ENCODE data around the gene PHF2. TPM values are rescaled to one million over a fixed set of nuclear protein-coding genes. Genes with fewer than 3 reads are reported as not detected.

The PHF2 gene
- polyA plus RNA-seq, 1 of the 3 experiments (the other 2 are of a cell fraction) = 11.2 TPM

DNA sequence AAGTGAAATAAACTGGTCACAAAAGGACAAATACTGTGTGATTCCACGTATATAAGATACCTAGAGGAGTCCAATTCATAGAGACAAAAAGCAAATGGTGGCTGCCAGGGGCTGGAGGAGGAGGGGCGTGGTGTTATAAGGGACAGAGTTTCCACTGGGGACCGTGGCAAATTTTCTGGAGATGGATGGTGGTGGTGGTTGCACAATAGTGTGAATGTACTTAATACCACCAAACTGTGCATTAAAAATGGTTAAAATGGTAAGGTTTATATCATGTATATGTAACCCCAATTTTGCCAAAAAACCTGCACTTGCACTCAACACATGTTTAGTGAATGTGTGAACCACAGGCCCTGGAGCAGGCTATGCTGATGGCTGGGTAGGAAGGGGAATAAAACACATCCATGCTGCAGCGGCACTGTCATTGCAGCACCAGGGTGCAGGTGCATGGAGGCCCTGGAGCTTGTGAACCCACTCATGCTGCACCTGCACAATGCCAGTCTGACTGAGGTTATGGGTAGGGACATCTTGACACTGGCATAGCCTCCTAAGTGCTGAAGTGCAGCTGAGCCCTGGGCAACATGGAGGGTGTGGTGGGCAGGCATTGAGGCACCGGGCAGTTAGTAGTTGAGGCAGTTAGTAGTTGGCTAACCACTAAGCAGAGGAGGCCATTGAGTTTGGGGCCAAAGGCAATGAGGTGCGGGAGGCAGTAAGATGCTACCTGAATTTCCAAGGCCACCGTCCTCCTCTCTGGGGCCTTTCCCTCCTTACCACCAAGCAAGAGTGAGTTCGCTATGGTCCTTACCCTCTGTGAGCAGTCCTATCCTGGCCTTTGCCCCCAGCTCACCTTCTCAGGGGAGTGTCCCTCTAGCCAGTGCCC, 3.5 kb upstream of the PHF2 start:
- Histone ChIP-seq H3F3A (replicated peaks; ENCODE audit: insufficient read depth) (no peaks in the 10 kb centered on the region), H3K4me1 (ENCODE audit: control insufficient read depth in 1 of 2, insufficient read depth in 2 of 2, low read depth in 1 of 2, low read length in 1 of 2) (peaks cover 0 to 13% of the 10 kb centered on the region in 2 experiments; a peak in 3 of 4 replicates), H3K4me3 (ENCODE audit: low read depth in 2 of 2, low read length in 1 of 2) (no peak overlapping the region), H3K9me3 (peaks cover 13% of the 10 kb centered on the region), H2AFZ (ENCODE audit: low read depth) (no peak overlapping the region), H3K79me2 (ENCODE audit: insufficient read depth) (peaks cover 22% of the 10 kb centered on the region; the same call in 1 of the 2 replicates), H4K20me1 (ENCODE audit: insufficient read depth) (no peaks in the 10 kb centered on the region), H3K9ac (no peak overlapping the region), H3K27me3 (ENCODE audit: insufficient read depth) (no peaks in the 10 kb centered on the region), H3K4me2 (no peak overlapping the region), H3K27ac (ENCODE audit: low read depth in 2 of 2, low read length in 1 of 2) (no peak overlapping the region), H3K36me3 (replicated peaks in 1 of 2; ENCODE audit: control insufficient read depth in 1 of 2, insufficient read depth in 2 of 2, low read length in 1 of 2) (peaks cover 0 to 14% of the 10 kb centered on the region in 2 experiments), H3K9me2 (no peaks in the 10 kb centered on the region)
- WGBS (ENCODE audit: low lambda C conversion rate) = 90% methylated on average over 8 of the region's 8 CpGs
- TF ChIP-seq CHD2 (IDR thresholded peaks at IDR 0.05; ENCODE audit: low read length, partially characterized antibody) = no peak
- TF ChIP-seq POLR2AphosphoS5 (IDR thresholded peaks at IDR 0.05; ENCODE audit: low read depth, low read length) = no peak
- TF ChIP-seq TCF12 (IDR thresholded peaks at IDR 0.05) = no peak
- TF ChIP-seq FOSL2 (IDR thresholded peaks at IDR 0.05; ENCODE audit: borderline replicate concordance, low read depth) = no peak
- no peak for TF ChIP-seq RXRA (IDR thresholded peaks at IDR 0.05; ENCODE audit: borderline replicate concordance, low read depth)
- TF ChIP-seq, protein P1, sequence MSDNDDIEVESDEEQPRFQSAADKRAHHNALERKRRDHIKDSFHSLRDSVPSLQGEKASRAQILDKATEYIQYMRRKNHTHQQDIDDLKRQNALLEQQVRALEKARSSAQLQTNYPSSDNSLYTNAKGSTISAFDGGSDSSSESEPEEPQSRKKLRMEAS (IDR thresholded peaks at IDR 0.05; ENCODE audit: low read depth) = no peak
- TF ChIP-seq ELF1 (IDR thresholded peaks at IDR 0.05) = no peak
- TF ChIP-seq RCOR1 (IDR thresholded peaks at IDR 0.05; ENCODE audit: low read length) = no peak
- TF ChIP-seq, protein P2, sequence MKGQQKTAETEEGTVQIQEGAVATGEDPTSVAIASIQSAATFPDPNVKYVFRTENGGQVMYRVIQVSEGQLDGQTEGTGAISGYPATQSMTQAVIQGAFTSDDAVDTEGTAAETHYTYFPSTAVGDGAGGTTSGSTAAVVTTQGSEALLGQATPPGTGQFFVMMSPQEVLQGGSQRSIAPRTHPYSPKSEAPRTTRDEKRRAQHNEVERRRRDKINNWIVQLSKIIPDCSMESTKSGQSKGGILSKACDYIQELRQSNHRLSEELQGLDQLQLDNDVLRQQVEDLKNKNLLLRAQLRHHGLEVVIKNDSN (IDR thresholded peaks at IDR 0.05; ENCODE audit: borderline replicate concordance, low read depth) = no peak
- no peak for TF ChIP-seq JUND (IDR thresholded peaks at IDR 0.05)
- TF ChIP-seq, protein P3, sequence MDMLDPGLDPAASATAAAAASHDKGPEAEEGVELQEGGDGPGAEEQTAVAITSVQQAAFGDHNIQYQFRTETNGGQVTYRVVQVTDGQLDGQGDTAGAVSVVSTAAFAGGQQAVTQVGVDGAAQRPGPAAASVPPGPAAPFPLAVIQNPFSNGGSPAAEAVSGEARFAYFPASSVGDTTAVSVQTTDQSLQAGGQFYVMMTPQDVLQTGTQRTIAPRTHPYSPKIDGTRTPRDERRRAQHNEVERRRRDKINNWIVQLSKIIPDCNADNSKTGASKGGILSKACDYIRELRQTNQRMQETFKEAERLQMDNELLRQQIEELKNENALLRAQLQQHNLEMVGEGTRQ (IDR thresholded peaks at IDR 0.05; ENCODE audit: borderline replicate concordance, low read depth, low read length) = no peak
- TF ChIP-seq, protein P4, sequence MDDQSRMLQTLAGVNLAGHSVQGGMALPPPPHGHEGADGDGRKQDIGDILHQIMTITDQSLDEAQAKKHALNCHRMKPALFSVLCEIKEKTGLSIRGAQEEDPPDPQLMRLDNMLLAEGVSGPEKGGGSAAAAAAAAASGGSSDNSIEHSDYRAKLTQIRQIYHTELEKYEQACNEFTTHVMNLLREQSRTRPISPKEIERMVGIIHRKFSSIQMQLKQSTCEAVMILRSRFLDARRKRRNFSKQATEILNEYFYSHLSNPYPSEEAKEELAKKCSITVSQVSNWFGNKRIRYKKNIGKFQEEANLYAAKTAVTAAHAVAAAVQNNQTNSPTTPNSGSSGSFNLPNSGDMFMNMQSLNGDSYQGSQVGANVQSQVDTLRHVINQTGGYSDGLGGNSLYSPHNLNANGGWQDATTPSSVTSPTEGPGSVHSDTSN (IDR thresholded peaks at IDR 0.05) = no peak
- no peak for TF ChIP-seq SIN3A (IDR thresholded peaks at IDR 0.05; ENCODE audit: borderline replicate concordance, low read depth, low read length)
- no peak for DNase-seq
- CTCF ChIA-PET = interaction anchor here (1.0 to 1.1 kb wide), 2 partner anchors 9 to 15 kb away, joined by 3 to 4 read pairs; no protein-coding TSS in a partner anchor
- POLR2A ChIA-PET = no interaction called here

DNA sequence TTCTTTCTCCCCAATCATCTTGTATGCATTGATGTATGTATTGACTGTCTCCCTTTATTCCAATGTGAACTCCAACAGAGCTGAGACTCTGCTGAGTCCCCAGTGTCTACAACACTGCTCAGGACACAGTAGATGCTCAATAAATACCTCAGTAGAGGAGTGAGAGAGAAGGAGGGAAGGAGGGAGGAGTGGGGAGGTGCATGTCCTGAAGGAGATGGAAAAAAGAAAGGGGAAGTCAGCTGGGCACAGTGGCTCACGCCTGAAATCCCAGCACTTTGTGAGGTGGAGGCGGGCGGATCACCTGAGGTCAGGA, 2.9 kb upstream of the PHF2 start:
- WGBS (ENCODE audit: low lambda C conversion rate) = 96% methylated on average over 3 of the region's 3 CpGs
- Histone ChIP-seq H3F3A (replicated peaks; ENCODE audit: insufficient read depth) (no peaks in the 10 kb centered on the region), H3K9ac (no peak overlapping the region), H3K4me2 (no peak overlapping the region), H3K27me3 (ENCODE audit: insufficient read depth) (no peaks in the 10 kb centered on the region), H3K9me2 (no peaks in the 10 kb centered on the region), H3K4me3 (ENCODE audit: low read depth in 2 of 2, low read length in 1 of 2) (no peak overlapping the region), H3K27ac (ENCODE audit: low read depth in 2 of 2, low read length in 1 of 2) (no peak overlapping the region), H3K4me1 (ENCODE audit: control insufficient read depth in 1 of 2, insufficient read depth in 2 of 2, low read depth in 1 of 2, low read length in 1 of 2) (peaks cover 0 to 18% of the 10 kb centered on the region in 2 experiments; a peak in 3 of 4 replicates), H3K79me2 (ENCODE audit: insufficient read depth) (peaks cover 28% of the 10 kb centered on the region; the same call in 1 of the 2 replicates), H4K20me1 (ENCODE audit: insufficient read depth) (no peaks in the 10 kb centered on the region; the same call in 1 of the 2 replicates), H3K36me3 (replicated peaks in 1 of 2; ENCODE audit: control insufficient read depth in 1 of 2, insufficient read depth in 2 of 2, low read length in 1 of 2) (peaks cover 0 to 14% of the 10 kb centered on the region in 2 experiments), H3K9me3 (peaks cover 13% of the 10 kb centered on the region), H2AFZ (ENCODE audit: low read depth) (no peak overlapping the region)
- POLR2A ChIA-PET = no interaction called here
- no peak for DNase-seq
- CTCF ChIA-PET = interaction anchor here (1.0 to 1.5 kb wide), 3 partner anchors 8 to 14 kb away, joined by 3 to 4 read pairs (median 4); no protein-coding TSS in a partner anchor
- TF ChIP-seq RXRA (IDR thresholded peaks at IDR 0.05; ENCODE audit: borderline replicate concordance, low read depth) (no peak), TEAD4 (IDR thresholded peaks at IDR 0.05; ENCODE audit: borderline replicate concordance, insufficient read depth) (no peak), JUND (IDR thresholded peaks at IDR 0.05) (no peak), CHD2 (IDR thresholded peaks at IDR 0.05; ENCODE audit: low read length, partially characterized antibody) (no peak), POLR2AphosphoS5 (IDR thresholded peaks at IDR 0.05; ENCODE audit: low read depth, low read length) (no peak), NFIC (IDR thresholded peaks at IDR 0.05; ENCODE audit: borderline replicate concordance) (no peak), MXI1 (IDR thresholded peaks at IDR 0.05; ENCODE audit: low read depth, low read length) (no peak), YY1 (IDR thresholded peaks at IDR 0.05; ENCODE audit: low read depth) (no peak), NRF1 (IDR thresholded peaks at IDR 0.05; ENCODE audit: low read depth, low read length) (no peak), TCF12 (IDR thresholded peaks at IDR 0.05) (no peak), ELF1 (IDR thresholded peaks at IDR 0.05) (no peak), FOSL2 (IDR thresholded peaks at IDR 0.05; ENCODE audit: borderline replicate concordance, low read depth) (no peak), TAF1 (IDR thresholded peaks at IDR 0.05; ENCODE audit: borderline replicate concordance, low read depth, low read length) (no peak)
- TF ChIP-seq, protein P4 (IDR thresholded peaks at IDR 0.05) = no peak
- TF ChIP-seq, protein P5, sequence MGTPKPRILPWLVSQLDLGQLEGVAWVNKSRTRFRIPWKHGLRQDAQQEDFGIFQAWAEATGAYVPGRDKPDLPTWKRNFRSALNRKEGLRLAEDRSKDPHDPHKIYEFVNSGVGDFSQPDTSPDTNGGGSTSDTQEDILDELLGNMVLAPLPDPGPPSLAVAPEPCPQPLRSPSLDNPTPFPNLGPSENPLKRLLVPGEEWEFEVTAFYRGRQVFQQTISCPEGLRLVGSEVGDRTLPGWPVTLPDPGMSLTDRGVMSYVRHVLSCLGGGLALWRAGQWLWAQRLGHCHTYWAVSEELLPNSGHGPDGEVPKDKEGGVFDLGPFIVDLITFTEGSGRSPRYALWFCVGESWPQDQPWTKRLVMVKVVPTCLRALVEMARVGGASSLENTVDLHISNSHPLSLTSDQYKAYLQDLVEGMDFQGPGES (IDR thresholded peaks at IDR 0.05; ENCODE audit: low read depth, low read length) = no peak

All from SK-N-SH (cell line).